Endothelial cell of coronary artery (primary cell): ENCODE data around the gene DHX40. TPM values are rescaled to one million over a fixed set of nuclear protein-coding genes. Genes with fewer than 3 reads are reported as not detected.

Experiments used
- total RNA-seq: library from RNA; depleted of rRNA; stranded (reverse); fragments of >200 nt; gene quantifications from 2 replicates; pipeline ENCODE4 v1.2.3, GENCODE V29; 2014

DHX40 gene, protein sequence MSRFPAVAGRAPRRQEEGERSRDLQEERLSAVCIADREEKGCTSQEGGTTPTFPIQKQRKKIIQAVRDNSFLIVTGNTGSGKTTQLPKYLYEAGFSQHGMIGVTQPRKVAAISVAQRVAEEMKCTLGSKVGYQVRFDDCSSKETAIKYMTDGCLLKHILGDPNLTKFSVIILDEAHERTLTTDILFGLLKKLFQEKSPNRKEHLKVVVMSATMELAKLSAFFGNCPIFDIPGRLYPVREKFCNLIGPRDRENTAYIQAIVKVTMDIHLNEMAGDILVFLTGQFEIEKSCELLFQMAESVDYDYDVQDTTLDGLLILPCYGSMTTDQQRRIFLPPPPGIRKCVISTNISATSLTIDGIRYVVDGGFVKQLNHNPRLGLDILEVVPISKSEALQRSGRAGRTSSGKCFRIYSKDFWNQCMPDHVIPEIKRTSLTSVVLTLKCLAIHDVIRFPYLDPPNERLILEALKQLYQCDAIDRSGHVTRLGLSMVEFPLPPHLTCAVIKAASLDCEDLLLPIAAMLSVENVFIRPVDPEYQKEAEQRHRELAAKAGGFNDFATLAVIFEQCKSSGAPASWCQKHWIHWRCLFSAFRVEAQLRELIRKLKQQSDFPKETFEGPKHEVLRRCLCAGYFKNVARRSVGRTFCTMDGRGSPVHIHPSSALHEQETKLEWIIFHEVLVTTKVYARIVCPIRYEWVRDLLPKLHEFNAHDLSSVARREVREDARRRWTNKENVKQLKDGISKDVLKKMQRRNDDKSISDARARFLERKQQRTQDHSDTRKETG
- 53.2 and 54.0 TPM in 2 replicates for total RNA-seq

DNA sequence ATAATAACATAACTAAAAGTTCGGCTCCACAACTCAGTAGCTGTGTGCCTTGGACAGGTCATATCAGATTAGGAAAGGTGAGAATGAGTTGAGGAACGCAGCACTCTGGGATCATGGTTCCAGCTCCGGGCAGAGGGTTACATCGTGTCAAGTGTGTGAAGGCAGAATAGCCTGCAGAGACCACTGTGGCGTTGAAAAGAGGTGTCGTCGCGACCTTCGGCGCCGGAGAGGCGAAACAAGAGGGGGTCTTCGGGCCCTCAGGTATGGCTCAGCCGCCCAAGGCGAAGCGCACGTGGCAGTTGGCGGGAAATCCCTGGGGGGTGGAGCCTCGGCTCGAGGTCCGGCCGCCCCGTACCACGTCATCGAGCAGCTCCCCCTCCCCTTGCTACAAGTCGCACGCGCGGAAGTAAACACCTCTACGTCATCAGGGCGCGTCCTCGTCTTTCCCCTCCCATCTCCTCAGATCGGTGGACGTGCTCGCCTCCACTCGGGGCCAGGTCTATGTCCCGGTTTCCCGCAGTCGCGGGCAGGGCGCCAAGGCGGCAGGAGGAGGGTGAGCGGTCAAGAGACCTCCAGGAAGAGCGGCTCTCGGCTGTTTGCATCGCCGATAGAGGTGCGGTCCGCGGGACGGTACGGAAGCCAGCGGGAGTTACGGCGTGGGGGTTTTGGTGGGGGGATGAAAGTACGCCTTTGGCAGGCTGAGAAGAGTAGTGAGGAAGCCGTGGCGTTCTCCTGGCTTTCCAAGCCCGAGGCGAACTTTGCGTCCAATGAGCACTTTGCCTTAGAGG lies at the start of gene DHX40:
Gene DHX40, plus strand, starts transcription at position 440 of the 788 bp plus-strand sequence. Its CDS starts 62 bp downstream, at position 502.

DNA sequence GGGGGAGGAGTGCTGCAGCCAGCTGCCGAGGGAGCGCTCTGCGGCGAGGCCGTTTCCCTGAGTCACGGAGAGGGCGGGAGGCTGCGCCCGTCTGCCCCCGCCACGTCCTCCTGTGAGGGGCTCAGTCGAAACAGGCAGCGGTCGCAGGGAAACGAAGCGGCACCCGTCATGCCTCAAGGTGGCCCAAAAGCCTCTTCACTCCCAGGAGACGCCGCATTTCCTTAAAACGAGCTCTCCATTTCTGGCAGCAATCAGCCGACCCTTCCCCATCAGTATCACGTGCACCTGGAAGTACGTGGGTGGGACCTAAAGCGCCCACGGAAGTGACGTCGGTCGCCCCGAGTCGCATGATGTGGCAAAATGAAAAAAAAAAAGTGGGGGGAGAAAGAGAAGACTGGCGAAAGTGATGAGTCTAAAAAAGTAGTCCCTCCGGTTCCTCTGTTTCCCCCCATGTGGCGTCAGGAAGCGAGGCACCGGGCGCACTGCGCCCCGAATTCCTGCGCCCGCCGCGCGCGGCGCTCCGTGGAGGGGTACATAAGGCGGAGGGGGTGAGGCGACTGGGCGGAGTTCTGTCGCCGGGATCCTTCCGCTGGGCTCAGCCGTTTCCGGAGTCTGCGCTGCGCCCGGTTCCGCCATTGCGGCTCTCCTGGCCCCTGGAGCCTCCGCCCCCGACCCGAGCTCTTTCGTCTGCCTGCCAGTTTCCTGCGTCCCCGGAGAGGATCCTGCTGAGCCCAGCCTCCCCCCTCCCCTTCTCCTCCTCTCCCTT lies 54.1 kb downstream of the DHX40 start, which contains the start of gene CLTC:
Gene CLTC, plus strand, starts transcription at position 598 of the 766 bp plus-strand sequence. CDS start 237 bp downstream, outside the sequence.

Other genes with a start within 250 kb of the DHX40 start
- 33.6 and 44.5 TPM in 2 replicates for gene YPEL2, start 234.0 kb upstream of the DHX40 start, total RNA-seq
- gene CLTC, start 54.3 kb downstream of the DHX40 start, total RNA-seq: 335 and 371 TPM in 2 replicates
- gene PTRH2, start 141.8 kb downstream of the DHX40 start, total RNA-seq: 31.0 and 40.6 TPM in 2 replicates
- gene VMP1, start 142.0 kb downstream of the DHX40 start, total RNA-seq: 113 and 190 TPM in 2 replicates